H1 (cell line): ENCODE results near the gene MAGI1. TPM values are rescaled to one million over a fixed set of nuclear protein-coding genes. Genes with fewer than 3 reads are reported as not detected.

ENCODE experiments used
- CTCF ChIA-PET: fragments of 300-600 bp; sonication (Branson Sonifier 250); formaldehyde crosslinking; loops from one replicate; lab custom pipeline; 2021; ENCODE audit not compliant: partially characterized antibody; lab: Charles Lee
- POLR2A ChIA-PET: fragments of 300-600 bp; sonication (Branson Sonifier 250); formaldehyde crosslinking; loops from one replicate; lab custom pipeline; 2021; ENCODE audit warnings: inconsistent platforms; ENCODE audit not compliant: partially characterized antibody; lab: Charles Lee
- DNase-seq, 2 experiments: peaks; one replicate each; pipeline versions ENCODE4 v3.0.0 to v3.0.0-alpha.2; 2010 to 2022; ENCODE audit warnings: low spot score in 2 of 2, low read depth in 1 of 2, mixed read lengths in 1 of 2
- FAIRE-seq: peaks from 2 replicates; lab custom pipeline; 2011; peaks lifted over from hg19 to GRCh38; lab: Jason Lieb, UNC
- H2AFZ ChIP-seq: 2 replicates; pipeline ENCODE4 v1.8.1; 2012; ENCODE audit warnings: low read length, inconsistent platforms
- H2AK5ac ChIP-seq: 2 replicates; pipeline ENCODE4 v1.6.1; 2013; ENCODE audit warnings: low read depth, low read length
- H2BK120ac ChIP-seq: replicated peaks from 2 replicates; pipeline ENCODE3; 2013; ENCODE audit warnings: low read depth, low read length, inconsistent platforms
- H2BK12ac ChIP-seq: 2 replicates; pipeline ENCODE4 v1.6.1; 2013; ENCODE audit warnings: low read depth, low read length
- H2BK15ac ChIP-seq: 2 replicates; pipeline ENCODE4 v1.6.1; 2013; ENCODE audit warnings: low read length
- H2BK20ac ChIP-seq: 2 replicates; pipeline ENCODE4 v1.6.1; 2013; ENCODE audit warnings: low read length
- H2BK5ac ChIP-seq: 2 replicates; pipeline ENCODE4 v1.6.1; 2013; ENCODE audit warnings: low read depth, low read length
- H3K14ac ChIP-seq: 2 replicates; pipeline ENCODE4 v1.6.1; 2013; ENCODE audit warnings: inconsistent platforms; ENCODE audit not compliant: insufficient read length
- H3K18ac ChIP-seq: 2 replicates; pipeline ENCODE4 v1.6.1; 2013; ENCODE audit warnings: low read length; ENCODE audit errors: extremely low read depth
- H3K23ac ChIP-seq: 2 replicates; pipeline ENCODE4 v1.6.1; 2013; ENCODE audit warnings: inconsistent platforms; ENCODE audit not compliant: insufficient read length
- H3K23me2 ChIP-seq: 2 replicates; pipeline ENCODE4 v1.6.1; 2013; ENCODE audit warnings: low read depth, low read length
- H3K27ac ChIP-seq: 2 replicates; pipeline ENCODE4 v1.6.1; 2011; ENCODE audit warnings: low read depth, low read length, inconsistent platforms
- H3K27me3 ChIP-seq, 4 experiments: replicated peaks in 1 of 4; 1 replicate in 1 of 4; 2 replicates in 3 of 4; pipeline versions ENCODE4 v1.6.1 to v1.8.1; 2011 to 2013; ENCODE audit warnings: low read length in 3 of 4, mild to moderate bottlenecking in 3 of 4, inconsistent platforms in 2 of 4, mixed read lengths in 2 of 4, moderate library complexity in 1 of 4; ENCODE audit not compliant: control insufficient read depth in 3 of 4, insufficient read depth in 3 of 4; ENCODE audit errors: extremely low read depth in 1 of 4
- H3K36me3 ChIP-seq, 4 experiments: 2 replicates each; pipeline versions ENCODE4 v1.6.1 to v1.8.1; 2011 to 2013; ENCODE audit warnings: mild to moderate bottlenecking in 4 of 4, low read length in 3 of 4, moderate library complexity in 2 of 4, control low read depth in 1 of 4, inconsistent platforms in 1 of 4; ENCODE audit not compliant: insufficient read depth in 4 of 4, control insufficient read depth in 2 of 4
- H3K4ac ChIP-seq: replicated peaks from 2 replicates; pipeline ENCODE3; 2013; ENCODE audit warnings: low read length, low read depth, mixed read lengths, inconsistent platforms; ENCODE audit not compliant: insufficient read length
- H3K4me1 ChIP-seq, 4 experiments: replicated peaks in 1 of 4; 1 replicate in 1 of 4; 2 replicates in 3 of 4; pipeline versions ENCODE4 v1.6.1 to v1.8.1; 2011 to 2013; ENCODE audit warnings: low read length in 3 of 4, inconsistent platforms in 2 of 4, mixed read lengths in 1 of 4; ENCODE audit not compliant: insufficient read depth in 4 of 4, control insufficient read depth in 3 of 4
- H3K4me2 ChIP-seq, 2 experiments: 2 replicates each; pipeline versions ENCODE4 v1.6.1 to v1.8.1; 2011 to 2013; ENCODE audit warnings: low read depth in 2 of 2, low read length in 2 of 2, control low read depth in 1 of 2, inconsistent platforms in 1 of 2, mild to moderate bottlenecking in 1 of 2; ENCODE audit not compliant: insufficient read depth in 1 of 2
- H3K4me3 ChIP-seq, 4 experiments: fragments of 200-600, 300-600 bp in 1 of 4; sonication (generic), shearing (Covaris generic), sonication (Bioruptor Twin) in 1 of 4; 2 replicates each; pipeline versions ENCODE4 v1.5.1 to v1.8.1; 2011 to 2016; ENCODE audit warnings: low read length in 4 of 4, low read depth in 3 of 4, control low read depth in 2 of 4, inconsistent platforms in 2 of 4, mild to moderate bottlenecking in 2 of 4, mixed read lengths in 1 of 4, moderate library complexity in 1 of 4; ENCODE audit not compliant: insufficient read depth in 2 of 4; ENCODE audit errors: extremely low read depth in 1 of 4
- H3K56ac ChIP-seq: replicated peaks from 2 replicates; pipeline ENCODE3; 2013; ENCODE audit warnings: low read depth, mild to moderate bottlenecking, mixed read lengths, low read length, inconsistent platforms; ENCODE audit not compliant: insufficient read length
- H3K79me1 ChIP-seq: 2 replicates; pipeline ENCODE4 v1.6.1; 2013; ENCODE audit warnings: low read depth, low read length, control low read depth
- H3K79me2 ChIP-seq, 2 experiments: 2 replicates each; pipeline versions ENCODE4 v1.6.1 to v1.8.1; 2012 to 2013; ENCODE audit warnings: low read length in 2 of 2, mild to moderate bottlenecking in 2 of 2, inconsistent platforms in 1 of 2; ENCODE audit not compliant: insufficient read depth in 2 of 2, control insufficient read depth in 1 of 2
- H3K9ac ChIP-seq, 4 experiments: replicated peaks in 1 of 4; 1 replicate in 1 of 4; 2 replicates in 3 of 4; pipeline versions ENCODE4 v1.6.1 to v1.8.1; 2011 to 2013; ENCODE audit warnings: low read depth in 3 of 4, low read length in 3 of 4, control low read depth in 2 of 4, mild to moderate bottlenecking in 2 of 4, moderate library complexity in 2 of 4, inconsistent platforms in 1 of 4; ENCODE audit errors: extremely low read depth in 1 of 4
- H3K9me3 ChIP-seq, 2 experiments: 2 replicates each; pipeline versions ENCODE4 v1.6.1 to v1.8.1; 2012 to 2013; ENCODE audit warnings: mild to moderate bottlenecking in 2 of 2, moderate library complexity in 2 of 2, control low read depth in 1 of 2, inconsistent platforms in 1 of 2, low read depth in 1 of 2, low read length in 1 of 2, mixed read lengths in 1 of 2; ENCODE audit not compliant: insufficient read depth in 2 of 2
- H4K20me1 ChIP-seq, 2 experiments: replicated peaks in 1 of 2; 2 replicates each; pipeline versions ENCODE3 to v1.8.1; 2011 to 2013; ENCODE audit warnings: inconsistent platforms in 2 of 2, low read length in 2 of 2, mild to moderate bottlenecking in 1 of 2; ENCODE audit not compliant: insufficient read depth in 2 of 2, control insufficient read depth in 1 of 2
- H4K5ac ChIP-seq: 2 replicates; pipeline ENCODE4 v1.6.1; 2013; ENCODE audit warnings: low read length, low read depth, mixed read lengths, inconsistent platforms; ENCODE audit not compliant: insufficient read length
- H4K8ac ChIP-seq: 2 replicates; pipeline ENCODE4 v1.8.0; 2013; ENCODE audit warnings: mild to moderate bottlenecking, moderate library complexity, low read length, inconsistent platforms; ENCODE audit not compliant: insufficient read depth; ENCODE audit errors: extremely low read depth
- H4K91ac ChIP-seq: replicated peaks from 2 replicates; pipeline ENCODE3; 2013; ENCODE audit warnings: low read length, mixed read lengths, inconsistent platforms; ENCODE audit not compliant: insufficient read length
- FOSL1 ChIP-seq: IDR thresholded peaks from 2 replicates; pipeline ENCODE4 v1.6.1; 2011; ENCODE audit warnings: mild to moderate bottlenecking, low read depth, low read length, moderate library complexity; ENCODE audit not compliant: insufficient read depth
- POLR2AphosphoS5 ChIP-seq: IDR thresholded peaks from 2 replicates; pipeline ENCODE4 v1.6.1; 2011; ENCODE audit warnings: low read depth, low read length
- POU5F1 ChIP-seq: IDR thresholded peaks from 2 replicates; pipeline ENCODE4 v1.6.1; 2011; ENCODE audit warnings: low read depth, mild to moderate bottlenecking, low read length, moderate library complexity
- SP2 ChIP-seq: IDR thresholded peaks from 2 replicates; pipeline ENCODE4 v1.6.1; 2012; ENCODE audit warnings: mild to moderate bottlenecking, low read length, inconsistent platforms
- TBP ChIP-seq: IDR thresholded peaks from 2 replicates; pipeline ENCODE4 v1.6.1; 2011; ENCODE audit warnings: low read depth, low read length, improper control_type of control experiment
- WGBS, 2 experiments: shearing (Covaris generic) in 1 of 2; methylation state at CpG; one replicate each; pipeline versions ENCODE4 v1.1.6 to v1.1.7; 2013 to 2015; ENCODE audit warnings: low lambda C conversion rate in 2 of 2, mixed read lengths in 2 of 2, inconsistent platforms in 1 of 2, low coverage in 1 of 2, missing lambda C conversion rate in 1 of 2; ENCODE audit not compliant: insufficient replicate concordance in 2 of 2, insufficient coverage in 1 of 2, insufficient read length in 1 of 2; ENCODE audit errors: extremely low coverage in 1 of 2, missing lambda C conversion rate in 1 of 2; 5-methylcytosine and 5-hydroxymethylcytosine counted together
- polyA plus RNA-seq, 7 experiments: library from polyadenylated mRNA; depleted of rRNA in 3 of 7; stranded (reverse) in 5 of 7; unstranded in 2 of 7; fragments of >200 nt in 5 of 7; fragments of 200-250 nt in 2 of 7; gene quantifications; 1 replicate in 5 of 7; 2 replicates in 1 of 7; 4 replicates in 1 of 7; pipeline versions ENCODE4 v1.2.1 to v1.2.3, GENCODE V29; 2011 to 2013; ENCODE audit warnings: missing spikeins in 2 of 7, mixed read lengths in 2 of 7
- total RNA-seq: library from RNA; stranded (reverse); fragmentation: NEBNext Ultra II Directional; extraction: Animal tissue kit (Norgen Biotek cat#: 25700); gene quantifications from 2 replicates; pipeline ENCODE4 v1.2.1, GENCODE V29; 2021

MAGI1 gene
- total and polyA plus RNA-seq, 2 of the 8 experiments (the other 6 are each of a cell fraction or from before 2014, with no cell fraction given): 19.8 to 78.0 TPM

DNA sequence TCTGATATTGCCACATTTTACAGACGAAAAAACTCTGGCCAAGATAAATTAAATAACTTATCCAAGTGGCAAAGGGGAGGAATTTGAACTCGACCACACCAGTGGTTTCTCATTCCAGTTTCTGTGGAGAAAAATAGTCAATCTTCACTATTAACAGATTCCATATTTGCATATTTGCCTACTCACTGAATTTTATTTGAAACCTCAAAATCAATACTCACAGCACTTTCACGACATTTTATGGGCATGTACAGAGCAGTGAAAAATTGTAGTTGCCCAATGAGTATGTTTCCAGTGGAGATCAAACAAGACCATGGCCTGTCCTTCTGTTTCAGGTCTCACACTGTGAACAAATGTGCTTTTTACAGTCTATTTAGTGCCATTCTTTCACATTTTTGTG lies 374.3 kb downstream of the MAGI1 start:
- no peak overlapping the region for H2AFZ ChIP-seq
- FAIRE-seq: no peak
- H3K14ac ChIP-seq: no peak overlapping the region
- H3K79me1 ChIP-seq: no peaks in the 10 kb centered on the region
- H2BK5ac ChIP-seq: no peak overlapping the region
- DNase-seq: no peak
- H3K9ac ChIP-seq: no peak overlapping the region
- no peaks in the 10 kb centered on the region for H3K23me2 ChIP-seq
- no peak overlapping the region for H2BK12ac ChIP-seq
- no peak overlapping the region for H3K27ac ChIP-seq
- no peaks in the 10 kb centered on the region for H4K20me1 ChIP-seq
- H3K9me3 ChIP-seq: no peaks in the 10 kb centered on the region
- no peak overlapping the region for H2AK5ac ChIP-seq
- ChIA-PET POLR2A (no interaction called here), CTCF (interaction anchor here (0.6 kb wide), 1 partner anchor 257 kb away, joined by 3 read pairs; no protein-coding TSS in a partner anchor)
- no peak overlapping the region for H3K4me3 ChIP-seq
- no peaks in the 10 kb centered on the region; a peak in 1 of 7 replicates for H3K4me1 ChIP-seq
- no peak overlapping the region for H3K56ac ChIP-seq
- no peak overlapping the region for H4K8ac ChIP-seq
- TF ChIP-seq FOSL1 (no peak), POU5F1 (no peak), TBP (no peak), SP2 (no peak), POLR2AphosphoS5 (no peak)
- no peak overlapping the region for H3K4ac ChIP-seq
- H3K36me3 ChIP-seq: no peaks in the 10 kb centered on the region
- no peak overlapping the region for H4K5ac ChIP-seq
- no peak overlapping the region for H2BK15ac ChIP-seq
- no peak overlapping the region for H4K91ac ChIP-seq
- H2BK120ac ChIP-seq: no peak overlapping the region
- H2BK20ac ChIP-seq: no peak overlapping the region
- H3K27me3 ChIP-seq: no peaks in the 10 kb centered on the region
- H3K79me2 ChIP-seq: peaks cover 0 to 8% of the 10 kb centered on the region in 2 experiments; a peak in 1 of 4 replicates
- H3K18ac ChIP-seq: no peak overlapping the region
- H3K23ac ChIP-seq: no peak overlapping the region
- WGBS, 2 experiments: 82% methylated on average over 3 of the region's 3 CpGs; no CpG with 5 or more reads in 1 of the 2 experiments
- no peak overlapping the region for H3K4me2 ChIP-seq
